ENCODE measurements around the gene NOS1.

NOS1 gene

DNA sequence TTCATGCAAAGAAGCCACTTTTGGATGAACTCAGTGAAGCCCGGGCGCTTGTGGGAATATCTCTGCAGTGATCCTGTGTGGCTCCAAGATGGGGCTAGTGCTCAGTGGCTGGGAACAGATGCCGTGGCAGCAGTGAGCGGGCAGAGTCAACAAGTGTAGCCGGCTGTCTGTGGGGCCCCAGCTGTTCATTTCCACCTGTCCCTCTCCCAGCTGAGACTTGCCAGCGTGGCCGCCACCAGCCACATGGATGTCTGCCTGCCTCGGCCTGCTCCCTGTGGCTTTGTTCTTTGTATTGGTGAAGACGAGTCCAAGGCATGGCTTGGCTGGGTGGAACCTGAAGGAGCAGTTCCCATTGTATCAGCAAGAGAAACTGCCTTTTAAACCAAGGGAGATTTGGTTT is 77.3 kb downstream of the NOS1 start:
- no peak overlapping the region for H3K4me3 ChIP-seq (ENCODE audit: insufficient read depth in 1 of 2, low read depth in 1 of 2, low read length in 2 of 2)
- H3K4me1 ChIP-seq (ENCODE audit: control insufficient read depth, insufficient read depth, low read depth, low read length) = no peaks in the 10 kb centered on the region
- peaks cover 0 to 4% of the 10 kb centered on the region in 2 experiments for H3K27me3 ChIP-seq (ENCODE audit: control insufficient read depth in 1 of 2, insufficient read depth in 1 of 2, low read length in 2 of 2)
- H3K14ac ChIP-seq (ENCODE audit: low read length in 2 of 2) = no peak overlapping the region
- H3K27ac ChIP-seq (ENCODE audit: low read length, poor library complexity, severe bottlenecking) = no peak overlapping the region
- H3K36me3 ChIP-seq (ENCODE audit: control insufficient read depth in 1 of 2, insufficient read depth in 2 of 2, low read depth in 1 of 2, low read length in 2 of 2) = peaks cover 0 to 3% of the 10 kb centered on the region in 2 experiments
- H4K91ac ChIP-seq (ENCODE audit: low read length) = no peak overlapping the region
- no peak overlapping the region for H2BK120ac ChIP-seq (ENCODE audit: low read depth, low read length)
- H2BK15ac ChIP-seq (ENCODE audit: low read depth, poor library complexity, severe bottlenecking) = no peak overlapping the region
- H3K23ac ChIP-seq (ENCODE audit: low read length in 2 of 2) = no peak overlapping the region
- H3K9me3 ChIP-seq (ENCODE audit: control insufficient read depth, low read length) = no peaks in the 10 kb centered on the region
- no peak overlapping the region for H4K8ac ChIP-seq (ENCODE audit: low read length)
- no peak for DNase-seq
- H3K4me2 ChIP-seq (ENCODE audit: low read length, poor library complexity, severe bottlenecking) = no peak overlapping the region
- no peak overlapping the region for H3K9ac ChIP-seq (ENCODE audit: low read length)
- H2BK12ac ChIP-seq (ENCODE audit: low read length in 2 of 2) = no peak overlapping the region
- H2AK5ac ChIP-seq (ENCODE audit: low read length, severe bottlenecking) = no peak overlapping the region
- no peak overlapping the region for H3K4ac ChIP-seq (ENCODE audit: low read depth in 1 of 2, low read length in 2 of 2)
- WGBS = 88% methylated on average over 9 of the region's 9 CpGs
- H3K79me1 ChIP-seq (replicated peaks; ENCODE audit: low read length, poor library complexity, severe bottlenecking) = no peaks in the 10 kb centered on the region
- H3K18ac ChIP-seq (ENCODE audit: low read depth in 1 of 2, low read length in 2 of 2) = no peak overlapping the region
- H2AFZ ChIP-seq (ENCODE audit: low read depth, low read length) = no peak overlapping the region
- H2BK5ac ChIP-seq (ENCODE audit: low read depth, low read length, poor library complexity, severe bottlenecking) = no peak overlapping the region

DNA sequence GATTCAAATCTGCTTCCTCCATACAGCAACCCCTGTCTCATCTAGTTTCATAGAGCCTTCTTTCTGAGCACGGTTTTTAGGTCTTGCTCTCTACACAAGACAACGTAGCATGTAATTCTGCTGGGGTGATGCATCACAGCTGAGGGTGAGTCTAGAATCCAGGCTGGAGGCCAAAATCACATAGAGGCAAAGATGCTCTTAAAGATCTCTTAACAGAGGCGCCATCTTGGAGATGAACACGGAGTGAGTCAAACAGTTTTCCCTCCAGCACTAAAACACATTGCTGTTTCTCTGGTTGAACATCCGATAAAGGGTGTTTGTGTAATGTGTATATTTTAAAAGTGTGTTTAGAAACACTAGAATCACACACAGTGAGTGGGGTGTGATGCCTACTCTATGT is 78.9 kb downstream of the NOS1 start:
- Histone ChIP-seq H3K9me3 (ENCODE audit: control insufficient read depth, low read length) (no peaks in the 10 kb centered on the region), H3K79me1 (replicated peaks; ENCODE audit: low read length, poor library complexity, severe bottlenecking) (no peaks in the 10 kb centered on the region), H3K36me3 (ENCODE audit: control insufficient read depth in 1 of 2, insufficient read depth in 2 of 2, low read depth in 1 of 2, low read length in 2 of 2) (peaks cover 0 to 3% of the 10 kb centered on the region in 2 experiments), H3K4me1 (ENCODE audit: control insufficient read depth, insufficient read depth, low read depth, low read length) (no peaks in the 10 kb centered on the region), H3K18ac (ENCODE audit: low read depth in 1 of 2, low read length in 2 of 2) (no peak overlapping the region), H4K91ac (ENCODE audit: low read length) (no peak overlapping the region), H3K27ac (ENCODE audit: low read length, poor library complexity, severe bottlenecking) (no peak overlapping the region), H2BK15ac (ENCODE audit: low read depth, poor library complexity, severe bottlenecking) (no peak overlapping the region), H2BK120ac (ENCODE audit: low read depth, low read length) (no peak overlapping the region), H3K23ac (ENCODE audit: low read length in 2 of 2) (no peak overlapping the region), H3K4me3 (ENCODE audit: insufficient read depth in 1 of 2, low read depth in 1 of 2, low read length in 2 of 2) (no peak overlapping the region), H2AFZ (ENCODE audit: low read depth, low read length) (no peak overlapping the region), H2BK5ac (ENCODE audit: low read depth, low read length, poor library complexity, severe bottlenecking) (no peak overlapping the region), H2AK5ac (ENCODE audit: low read length, severe bottlenecking) (no peak overlapping the region), H4K8ac (ENCODE audit: low read length) (no peak overlapping the region), H3K9ac (ENCODE audit: low read length) (no peak overlapping the region), H3K4me2 (ENCODE audit: low read length, poor library complexity, severe bottlenecking) (no peak overlapping the region), H3K27me3 (ENCODE audit: control insufficient read depth in 1 of 2, insufficient read depth in 1 of 2, low read length in 2 of 2) (peaks cover 3 to 4% of the 10 kb centered on the region in 2 experiments), H3K14ac (ENCODE audit: low read length in 2 of 2) (no peak overlapping the region), H3K4ac (ENCODE audit: low read depth in 1 of 2, low read length in 2 of 2) (no peak overlapping the region), H2BK12ac (ENCODE audit: low read length in 2 of 2) (no peak overlapping the region)
- WGBS = 84% methylated on average over 5 of the region's 5 CpGs
- no peak for DNase-seq

GRCh38 chr12:117280019-117280680 is 81.3 kb downstream of the NOS1 start:
- H3K27ac ChIP-seq (ENCODE audit: low read length, poor library complexity, severe bottlenecking) = no peak overlapping the region
- no peaks in the 10 kb centered on the region for H3K36me3 ChIP-seq (ENCODE audit: control insufficient read depth in 1 of 2, insufficient read depth in 2 of 2, low read depth in 1 of 2, low read length in 2 of 2)
- 85% methylated on average over 8 of the region's 8 CpGs for WGBS
- H3K14ac ChIP-seq (ENCODE audit: low read length in 2 of 2) = no peak overlapping the region
- H4K91ac ChIP-seq (ENCODE audit: low read length) = no peak overlapping the region
- no peaks in the 10 kb centered on the region for H3K9me3 ChIP-seq (ENCODE audit: control insufficient read depth, low read length)
- H3K18ac ChIP-seq (ENCODE audit: low read depth in 1 of 2, low read length in 2 of 2) = no peak overlapping the region
- no peak overlapping the region for H2BK5ac ChIP-seq (ENCODE audit: low read depth, low read length, poor library complexity, severe bottlenecking)
- no peak overlapping the region for H2AK5ac ChIP-seq (ENCODE audit: low read length, severe bottlenecking)
- H2BK15ac ChIP-seq (ENCODE audit: low read depth, poor library complexity, severe bottlenecking) = no peak overlapping the region
- no peak overlapping the region for H3K4ac ChIP-seq (ENCODE audit: low read depth in 1 of 2, low read length in 2 of 2)
- H3K79me1 ChIP-seq (replicated peaks; ENCODE audit: low read length, poor library complexity, severe bottlenecking) = no peaks in the 10 kb centered on the region
- H3K23ac ChIP-seq (ENCODE audit: low read length in 2 of 2) = no peak overlapping the region
- no peak overlapping the region for H2BK120ac ChIP-seq (ENCODE audit: low read depth, low read length)
- H3K9ac ChIP-seq (ENCODE audit: low read length) = no peak overlapping the region
- no peak overlapping the region for H4K8ac ChIP-seq (ENCODE audit: low read length)
- H3K4me2 ChIP-seq (ENCODE audit: low read length, poor library complexity, severe bottlenecking) = no peak overlapping the region
- H2AFZ ChIP-seq (ENCODE audit: low read depth, low read length) = no peak overlapping the region
- DNase-seq = no peak
- peaks cover 3 to 4% of the 10 kb centered on the region in 2 experiments for H3K27me3 ChIP-seq (ENCODE audit: control insufficient read depth in 1 of 2, insufficient read depth in 1 of 2, low read length in 2 of 2)
- H3K4me3 ChIP-seq (ENCODE audit: insufficient read depth in 1 of 2, low read depth in 1 of 2, low read length in 2 of 2) = no peak overlapping the region
- H2BK12ac ChIP-seq (ENCODE audit: low read length in 2 of 2) = no peak overlapping the region
- no peaks in the 10 kb centered on the region for H3K4me1 ChIP-seq (ENCODE audit: control insufficient read depth, insufficient read depth, low read depth, low read length)

- H2BK12ac ChIP-seq (ENCODE audit: low read length in 2 of 2) = no peak overlapping the region
- H2AK5ac ChIP-seq (ENCODE audit: low read length, severe bottlenecking) = no peak overlapping the region
- no peak overlapping the region for H3K4me3 ChIP-seq (ENCODE audit: insufficient read depth in 1 of 2, low read depth in 1 of 2, low read length in 2 of 2)
- no peak overlapping the region for H2BK15ac ChIP-seq (ENCODE audit: low read depth, poor library complexity, severe bottlenecking)
- H3K36me3 ChIP-seq (ENCODE audit: control insufficient read depth in 1 of 2, insufficient read depth in 2 of 2, low read depth in 1 of 2, low read length in 2 of 2) = no peaks in the 10 kb centered on the region
- H3K14ac ChIP-seq (ENCODE audit: low read length in 2 of 2) = no peak overlapping the region
- H3K4me1 ChIP-seq (ENCODE audit: control insufficient read depth, insufficient read depth, low read depth, low read length) = no peaks in the 10 kb centered on the region
- no peak overlapping the region for H4K91ac ChIP-seq (ENCODE audit: low read length)
- H2BK120ac ChIP-seq (ENCODE audit: low read depth, low read length) = no peak overlapping the region
- no peak overlapping the region for H3K9ac ChIP-seq (ENCODE audit: low read length)
- no peak overlapping the region for H3K23ac ChIP-seq (ENCODE audit: low read length in 2 of 2)
- H2BK5ac ChIP-seq (ENCODE audit: low read depth, low read length, poor library complexity, severe bottlenecking) = no peak overlapping the region
- no peaks in the 10 kb centered on the region for H3K79me1 ChIP-seq (replicated peaks; ENCODE audit: low read length, poor library complexity, severe bottlenecking)
- no peak overlapping the region for H3K4me2 ChIP-seq (ENCODE audit: low read length, poor library complexity, severe bottlenecking)
- no peak overlapping the region for H3K27ac ChIP-seq (ENCODE audit: low read length, poor library complexity, severe bottlenecking)
- no peak overlapping the region for H4K8ac ChIP-seq (ENCODE audit: low read length)
- no peak overlapping the region for H3K18ac ChIP-seq (ENCODE audit: low read depth in 1 of 2, low read length in 2 of 2)
- no peak overlapping the region for H3K4ac ChIP-seq (ENCODE audit: low read depth in 1 of 2, low read length in 2 of 2)
- H3K27me3 ChIP-seq (ENCODE audit: control insufficient read depth in 1 of 2, insufficient read depth in 1 of 2, low read length in 2 of 2) = peaks cover 3 to 4% of the 10 kb centered on the region in 2 experiments
- 46% methylated on average over 8 of the region's 8 CpGs for WGBS
- no peak overlapping the region for H2AFZ ChIP-seq (ENCODE audit: low read depth, low read length)
- H3K9me3 ChIP-seq (ENCODE audit: control insufficient read depth, low read length) = no peaks in the 10 kb centered on the region
- DNase-seq = no peak
These were observed 81.8 kb downstream of the NOS1 start for GRCh38 chr12:117279606-117280005.
